Left lung (tissue), 10 donors: Measurements from ENCODE around the gene RGS7. TPM values are rescaled to one million over a fixed set of nuclear protein-coding genes. Genes with fewer than 3 reads are reported as not detected.
"Not testable (repeated sequence)": the region's sequence is repeated elsewhere in the genome, so short reads cannot be mapped to it uniquely, and the experiment has no call there.

ENCODE experiments used
- ATAC-seq: fragments of 200-7000 bp; cut with Tn5 transposase; one replicate; pipeline ENCODE4 v1.9.1; 2020; ENCODE audit warnings: moderate library complexity
- DNase-seq, 4 donors: peaks; one replicate each; pipeline ENCODE4 v3.0.0-alpha.2; 2013 to 2020
- H3K27ac ChIP-seq, 2 donors: fragments of 200-600 bp; sonication (generic) in 1 of 2; one replicate each; pipeline versions ENCODE4 v1.5.0 to v1.8.0; 2020 to 2021
- H3K27me3 ChIP-seq, 2 donors: fragments of 200-600 bp; sonication (generic) in 1 of 2; one replicate each; pipeline versions ENCODE4 v1.5.0 to v1.8.0; 2020 to 2021
- H3K36me3 ChIP-seq, 2 donors: fragments of 200-600 bp; sonication (generic) in 1 of 2; one replicate each; pipeline versions ENCODE4 v1.5.0 to v1.8.0; 2020 to 2021
- H3K4me1 ChIP-seq, 2 donors: fragments of 200-600 bp; one replicate each; pipeline ENCODE4 v1.8.0; 2021
- H3K4me3 ChIP-seq, 2 donors: fragments of 200-600 bp; sonication (generic) in 1 of 2; one replicate each; pipeline versions ENCODE4 v1.5.0 to v1.8.0; 2020 to 2021; ENCODE audit warnings: mild to moderate bottlenecking in 1 of 2
- H3K9me3 ChIP-seq, 2 donors: fragments of 200-600 bp; sonication (generic) in 1 of 2; one replicate each; pipeline versions ENCODE4 v1.5.0 to v1.8.0; 2020 to 2021
- intact Hi-C, 2 donors: fragments of 100-400 bp; cut with DNase I; formaldehyde crosslinking; loops; one replicate each; pipeline versions ENCODE4 v1.11.2 to v1.14.2; 2022
- polyA plus RNA-seq, 6 donors: library from polyadenylated mRNA; unstranded; fragments of 120-200 nt; gene quantifications; one replicate each; pipeline ENCODE4 v1.2.1, GENCODE V29; 2013; ENCODE audit not compliant: insufficient read length in 6 of 6
- total RNA-seq, 2 donors: library from RNA; stranded (reverse); fragmentation: NEBNext Ultra II Directional; extraction: Animal tissue kit (Norgen Biotek cat#: 25700); gene quantifications; one replicate each; pipeline ENCODE4 v1.2.1, GENCODE V29; 2021
- TF ChIP-seq, protein P1 (sequence below), 2 donors: fragments of 200-600 bp; sonication (generic) in 1 of 2; IDR thresholded peaks; one replicate each; pipeline versions ENCODE4 v1.5.0 to v1.8.0; 2021; ENCODE audit warnings: antibody characterized with exemption in 2 of 2
- donor health status: DM: no; HTN: yes; CAD: no.
- donor health status: DM: no; HTN: no; CAD: no.

RGS7 gene
- total and polyA plus RNA-seq, 8 donors, result 0.11 to 0.43 (median 0.30) TPM; not detected in 2

DNA sequence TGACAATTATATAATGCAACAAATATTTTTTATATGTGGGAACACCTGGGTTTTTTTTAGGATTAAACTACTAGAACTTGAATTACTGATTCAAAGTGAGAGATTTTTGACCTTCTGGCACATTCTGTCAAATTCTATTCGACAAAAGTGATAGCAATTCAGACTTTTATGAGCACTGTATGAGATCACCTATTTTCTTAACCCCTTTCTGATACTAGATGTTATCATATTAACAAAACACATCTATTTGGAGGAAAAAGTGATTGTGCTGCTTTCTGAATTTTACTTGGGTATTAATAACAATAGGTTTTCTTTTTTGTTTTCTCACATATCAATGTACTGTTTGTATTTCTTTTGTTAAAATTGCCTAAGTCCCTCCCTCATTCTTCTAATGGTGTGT lies 570.1 kb downstream of the RGS7 start:
- Histone ChIP-seq H3K4me3 (no peak overlapping the region), H3K4me1 (no peaks in the 10 kb centered on the region), H3K27me3 (no peaks in the 10 kb centered on the region), H3K27ac (no peak overlapping the region), H3K9me3 (no peaks in the 10 kb centered on the region), H3K36me3 (no peaks in the 10 kb centered on the region)
- no peak for ATAC-seq
- DNase-seq, result no peak
- TF ChIP-seq, protein P1, sequence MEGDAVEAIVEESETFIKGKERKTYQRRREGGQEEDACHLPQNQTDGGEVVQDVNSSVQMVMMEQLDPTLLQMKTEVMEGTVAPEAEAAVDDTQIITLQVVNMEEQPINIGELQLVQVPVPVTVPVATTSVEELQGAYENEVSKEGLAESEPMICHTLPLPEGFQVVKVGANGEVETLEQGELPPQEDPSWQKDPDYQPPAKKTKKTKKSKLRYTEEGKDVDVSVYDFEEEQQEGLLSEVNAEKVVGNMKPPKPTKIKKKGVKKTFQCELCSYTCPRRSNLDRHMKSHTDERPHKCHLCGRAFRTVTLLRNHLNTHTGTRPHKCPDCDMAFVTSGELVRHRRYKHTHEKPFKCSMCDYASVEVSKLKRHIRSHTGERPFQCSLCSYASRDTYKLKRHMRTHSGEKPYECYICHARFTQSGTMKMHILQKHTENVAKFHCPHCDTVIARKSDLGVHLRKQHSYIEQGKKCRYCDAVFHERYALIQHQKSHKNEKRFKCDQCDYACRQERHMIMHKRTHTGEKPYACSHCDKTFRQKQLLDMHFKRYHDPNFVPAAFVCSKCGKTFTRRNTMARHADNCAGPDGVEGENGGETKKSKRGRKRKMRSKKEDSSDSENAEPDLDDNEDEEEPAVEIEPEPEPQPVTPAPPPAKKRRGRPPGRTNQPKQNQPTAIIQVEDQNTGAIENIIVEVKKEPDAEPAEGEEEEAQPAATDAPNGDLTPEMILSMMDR (IDR thresholded peaks at IDR 0.05), result no peak
- intact Hi-C loops, result no loop called here

DNA sequence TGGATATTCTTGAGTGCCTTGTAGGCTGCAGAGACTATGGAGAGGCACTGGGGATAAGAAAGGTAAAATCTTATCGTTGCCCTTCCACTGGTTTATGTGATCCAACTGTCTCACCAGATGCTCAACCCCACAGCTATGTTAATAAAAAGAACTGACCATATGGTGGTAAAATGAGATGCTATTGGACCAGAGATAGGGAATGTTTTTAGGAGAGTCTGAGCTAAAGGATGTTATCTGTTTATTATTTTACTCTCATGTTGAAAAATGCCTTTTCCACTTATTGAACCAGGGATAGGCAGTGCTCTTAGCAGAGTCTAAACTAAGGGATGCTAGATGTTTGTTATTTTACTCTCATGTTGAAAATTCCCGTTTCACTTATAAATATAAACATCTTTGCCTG lies 572.2 kb downstream of the RGS7 start:
- DNase-seq (no peak), ATAC-seq (no peak)
- intact Hi-C loops, result no loop called here
- TF ChIP-seq, protein P1 (IDR thresholded peaks at IDR 0.05), result no peak
- H3K27ac ChIP-seq, result no peak overlapping the region
- H3K4me3 ChIP-seq, result no peak overlapping the region
- H3K36me3 ChIP-seq, result no peaks in the 10 kb centered on the region
- peaks cover 0 to 9% of the 10 kb centered on the region in 2 donors for H3K9me3 ChIP-seq
- no peaks in the 10 kb centered on the region for H3K4me1 ChIP-seq
- H3K27me3 ChIP-seq, result no peaks in the 10 kb centered on the region

GRCh38 chr1:240783728-240784137 lies 573.3 kb downstream of the RGS7 start:
- H3K27ac ChIP-seq, intact Hi-C loops, H3K27me3 ChIP-seq, H3K36me3 ChIP-seq, ATAC-seq, H3K4me3 ChIP-seq, H3K4me1 ChIP-seq, H3K9me3 ChIP-seq, DNase-seq: not testable (repeated sequence)

GRCh38 chr1:240776237-240776636 lies 580.8 kb downstream of the RGS7 start:
- Histone ChIP-seq H3K27ac (no peak overlapping the region), H3K4me3 (no peak overlapping the region), H3K9me3 (peaks cover 0 to 8% of the 10 kb centered on the region in 2 donors), H3K4me1 (no peaks in the 10 kb centered on the region), H3K36me3 (no peaks in the 10 kb centered on the region), H3K27me3 (peaks cover 3 to 33% of the 10 kb centered on the region in 2 donors)
- TF ChIP-seq, protein P1 (IDR thresholded peaks at IDR 0.05), result no peak
- ATAC-seq (no peak), DNase-seq (no peak)
- intact Hi-C loops, result no loop called here

GRCh38 chr1:240772131-240772530 lies 584.9 kb downstream of the RGS7 start:
- H3K36me3 ChIP-seq, result no peaks in the 10 kb centered on the region
- intact Hi-C loops, result no loop called here

GRCh38 chr1:240771450-240771849 lies 585.6 kb downstream of the RGS7 start:
- Histone ChIP-seq H3K27me3 (peaks cover 3 to 48% of the 10 kb centered on the region in 2 donors), H3K4me1 (no peaks in the 10 kb centered on the region), H3K27ac (no peak overlapping the region), H3K9me3 (no peaks in the 10 kb centered on the region), H3K4me3 (no peak overlapping the region), H3K36me3 (no peaks in the 10 kb centered on the region)
- TF ChIP-seq, protein P1 (IDR thresholded peaks at IDR 0.05), result no peak
- ATAC-seq (no peak), DNase-seq (no peak)
- intact Hi-C loops, result no loop called here

More at GRCh38 chr1:240772131-240772530, 584.9 kb downstream of the RGS7 start:
- Histone ChIP-seq H3K27me3 (peaks cover 3 to 48% of the 10 kb centered on the region in 2 donors), H3K4me3 (no peak overlapping the region), H3K27ac (no peak overlapping the region), H3K9me3 (no peaks in the 10 kb centered on the region), H3K4me1 (no peaks in the 10 kb centered on the region)
- DNase-seq (no peak), ATAC-seq (no peak)
- TF ChIP-seq, protein P1 (IDR thresholded peaks at IDR 0.05), result no peak
